HG02970 (cell line): Measurements from ENCODE around the gene IL26.
"Not testable (repeated sequence)": the region's sequence is repeated elsewhere in the genome, so short reads cannot be mapped to it uniquely, and the experiment has no call there.

ENCODE experiments used
- ATAC-seq: cut with Tn5 transposase; IDR thresholded peaks from one replicate; pipeline ENCODE4 v1.9.1; 2021; ENCODE audit warnings: mild to moderate bottlenecking, moderate library complexity, moderate number of reproducible peaks; ENCODE audit not compliant: unreplicated experiment, low FRiP score

Gene IL26

DNA sequence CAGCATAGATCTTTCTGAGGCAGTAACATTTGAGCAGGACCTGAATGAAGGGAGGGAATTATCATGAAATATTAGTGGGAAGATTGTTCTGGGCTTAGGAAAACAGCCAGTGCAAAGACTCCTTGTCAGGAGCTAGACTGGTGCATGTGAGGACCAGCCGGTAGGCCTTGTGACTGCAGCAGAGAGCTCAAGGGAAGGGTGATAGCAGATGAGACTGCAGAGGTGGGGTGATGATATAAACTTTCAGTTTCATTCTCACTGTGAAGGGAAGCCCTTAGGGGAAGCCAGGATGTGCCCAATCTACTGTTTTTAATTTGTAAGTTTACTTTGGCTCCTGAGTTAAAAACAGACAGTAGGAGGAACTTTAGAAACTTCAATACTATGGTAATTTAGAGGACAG is 15.4 kb upstream of the IL26 start:
- peak; percentile 92 for ATAC-seq

DNA sequence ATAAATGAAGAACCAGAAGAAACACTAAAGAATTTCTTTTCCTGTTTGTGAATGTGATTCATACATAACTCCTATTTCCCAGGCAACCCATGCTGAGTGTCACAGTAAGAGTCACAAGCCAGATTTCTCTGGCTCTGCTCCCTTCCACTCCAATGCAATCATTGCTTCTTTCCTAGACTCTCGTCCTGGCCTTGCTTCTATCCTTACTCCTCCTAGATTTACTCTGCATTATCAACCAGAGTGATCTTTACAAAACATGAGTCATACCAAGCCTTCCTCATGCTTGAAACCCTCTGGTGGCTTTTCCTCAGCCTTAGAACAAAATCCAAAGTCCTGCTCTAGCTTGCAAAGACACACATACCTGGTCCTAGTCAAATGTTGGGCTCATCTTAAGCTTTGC is 14.5 kb upstream of the IL26 start:
- ATAC-seq: no peak

DNA sequence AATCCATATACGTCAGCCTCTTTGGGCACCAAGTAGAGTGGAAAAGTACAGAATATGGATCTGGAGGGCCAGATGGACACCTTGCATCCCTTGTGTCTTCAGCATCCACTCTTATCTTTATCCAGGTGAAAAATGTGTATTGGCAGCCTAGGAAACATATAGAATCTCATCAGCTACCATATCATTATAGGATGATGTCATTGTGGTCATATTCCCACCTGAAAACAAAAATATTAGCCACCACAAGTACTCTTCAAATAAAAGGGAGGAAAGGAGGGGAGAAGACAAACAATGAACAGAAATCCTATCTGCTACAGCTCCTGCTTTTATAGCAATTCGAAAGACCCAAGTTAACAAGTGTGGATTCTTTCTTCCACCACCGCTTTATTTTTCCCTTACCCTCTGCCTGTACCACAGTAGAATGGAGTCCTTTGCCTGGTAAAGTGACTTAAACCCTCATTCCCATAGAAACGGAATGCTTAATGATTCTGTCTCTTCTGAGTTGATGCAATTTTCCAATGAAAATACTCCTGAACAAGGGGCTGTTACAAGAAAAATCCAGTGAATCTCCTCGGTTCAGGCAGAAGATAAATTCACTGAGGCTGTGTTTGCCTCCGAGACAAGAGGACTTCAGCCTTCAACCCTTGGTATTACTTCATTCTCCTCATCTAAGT is 13.8 kb upstream of the IL26 start:
- ATAC-seq: no peak

DNA sequence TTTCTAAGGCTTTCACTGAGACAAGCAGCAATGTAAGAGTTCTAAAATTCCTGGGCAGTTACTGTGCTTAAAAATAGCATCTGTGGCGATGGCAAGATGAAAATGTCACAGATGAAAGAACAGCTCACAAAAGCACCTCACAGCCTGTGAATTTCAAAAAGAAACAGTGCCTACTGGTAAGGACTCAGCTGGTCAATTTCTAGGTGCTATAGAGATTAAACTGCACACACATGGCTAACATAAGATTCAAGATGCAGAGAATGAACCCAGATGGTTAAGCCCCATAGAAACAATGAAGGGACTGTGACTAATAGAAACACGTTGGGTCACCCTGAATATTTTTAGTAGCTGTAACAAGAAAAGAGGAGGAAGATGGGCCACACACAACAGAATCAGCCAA is 12.0 kb upstream of the IL26 start:
- no peak for ATAC-seq

DNA sequence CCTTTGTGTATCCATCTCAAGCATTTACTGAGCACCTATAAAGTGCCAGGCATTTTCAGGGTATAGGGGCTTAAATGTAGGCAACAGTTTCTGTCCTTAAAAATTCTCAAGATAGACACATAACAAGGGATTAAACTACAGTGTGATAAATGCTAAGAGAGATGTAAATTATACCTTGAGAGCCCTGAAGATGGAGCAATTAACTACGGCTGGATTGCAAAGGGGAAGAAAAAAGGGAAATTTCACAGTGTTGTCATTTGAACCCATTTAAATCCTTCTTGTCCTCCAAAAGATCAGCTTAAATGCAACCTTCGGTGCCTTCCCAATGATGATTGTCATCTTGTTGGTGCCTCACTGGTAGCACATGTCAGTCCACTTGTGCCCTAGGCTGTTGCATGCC is 11.5 kb upstream of the IL26 start:
- no peak for ATAC-seq

DNA sequence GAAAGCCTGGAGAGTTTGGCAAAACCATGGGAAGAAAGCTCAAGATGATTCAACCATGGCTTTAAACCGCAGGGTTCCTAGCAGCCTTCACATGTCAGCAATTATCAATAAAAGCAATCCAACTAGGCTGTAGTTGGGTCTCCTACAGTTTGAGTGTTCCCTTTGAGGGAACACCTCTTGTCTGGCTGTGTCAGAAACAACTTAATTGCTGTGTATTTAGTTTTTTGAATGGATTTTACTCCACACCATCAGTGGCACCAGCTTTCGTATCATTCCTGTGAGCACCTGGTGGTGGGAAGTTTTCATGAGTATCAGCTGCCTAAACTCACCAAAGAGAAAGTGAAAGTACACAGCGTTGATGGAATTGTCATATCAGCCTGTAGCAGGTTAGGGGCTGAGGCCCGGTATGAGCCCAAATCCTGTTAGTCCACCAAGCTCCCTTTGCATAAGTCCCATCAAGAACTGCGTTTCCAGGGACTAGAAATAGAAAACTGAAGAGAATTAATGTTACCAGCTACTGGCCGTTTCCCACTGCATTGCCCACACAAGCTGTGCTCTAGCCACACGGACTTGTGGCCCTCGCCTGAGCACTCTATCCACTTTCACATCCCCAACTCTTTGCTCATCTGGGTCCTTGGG is 10.9 kb upstream of the IL26 start:
- no peak for ATAC-seq

DNA sequence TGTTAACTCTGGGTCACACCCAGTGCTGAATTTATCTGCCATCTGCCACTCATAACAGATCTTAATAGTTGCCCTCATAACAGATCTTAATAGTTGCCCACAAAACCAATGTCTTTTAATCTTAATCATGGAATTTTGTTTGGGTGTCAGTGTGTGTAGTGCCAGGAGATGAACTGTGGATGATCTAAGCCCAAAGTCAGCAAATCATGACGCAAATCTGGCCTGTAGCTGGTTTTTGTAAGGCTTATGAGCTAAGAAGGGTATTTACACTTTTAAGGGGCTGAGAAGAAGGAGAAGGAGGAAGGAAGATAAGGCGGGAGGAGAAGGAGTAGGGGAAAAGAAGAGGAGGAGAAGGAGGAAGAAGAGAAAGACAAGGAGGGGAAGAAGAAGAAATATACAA is 10.0 kb upstream of the IL26 start:
- no peak for ATAC-seq

DNA sequence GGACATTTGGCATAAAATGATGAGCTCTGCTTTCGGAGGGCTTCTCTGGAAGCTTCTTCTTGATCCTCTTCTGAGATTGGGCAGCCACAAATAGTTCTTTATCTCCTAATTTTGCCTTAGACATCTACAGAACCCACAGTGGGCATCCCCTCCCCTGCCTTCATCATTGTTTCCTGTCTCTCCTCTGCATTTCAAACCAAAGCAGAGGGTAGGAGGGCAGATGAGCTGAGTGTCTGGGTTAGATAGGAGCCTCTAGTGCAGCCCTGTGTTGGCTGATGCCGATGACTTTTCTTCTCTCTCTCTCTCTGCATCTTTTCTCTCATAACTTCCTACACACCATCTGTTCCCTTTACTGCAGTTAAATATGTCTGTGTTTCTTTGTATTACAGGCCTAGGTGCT is 8.5 kb upstream of the IL26 start:
- ATAC-seq: no peak

DNA sequence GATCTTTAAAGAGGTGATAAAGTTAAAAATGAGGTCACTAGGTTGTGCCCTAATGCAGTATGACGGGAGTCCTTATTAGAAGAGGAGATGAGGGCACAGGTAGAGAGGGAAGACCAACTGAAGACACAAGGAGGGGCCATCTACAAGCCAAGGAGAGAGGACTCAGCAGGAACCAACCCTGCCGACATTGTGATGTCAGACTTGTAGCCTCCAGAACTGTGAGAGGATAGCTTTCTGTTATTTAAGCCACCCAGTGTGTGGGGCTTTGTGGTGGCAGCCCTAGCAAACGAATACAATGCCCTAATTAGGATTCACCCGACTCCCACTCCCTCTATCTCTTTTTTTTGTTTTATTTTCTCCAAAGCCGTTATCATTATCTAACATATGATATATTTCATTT is 7.9 kb upstream of the IL26 start:
- no peak for ATAC-seq

DNA sequence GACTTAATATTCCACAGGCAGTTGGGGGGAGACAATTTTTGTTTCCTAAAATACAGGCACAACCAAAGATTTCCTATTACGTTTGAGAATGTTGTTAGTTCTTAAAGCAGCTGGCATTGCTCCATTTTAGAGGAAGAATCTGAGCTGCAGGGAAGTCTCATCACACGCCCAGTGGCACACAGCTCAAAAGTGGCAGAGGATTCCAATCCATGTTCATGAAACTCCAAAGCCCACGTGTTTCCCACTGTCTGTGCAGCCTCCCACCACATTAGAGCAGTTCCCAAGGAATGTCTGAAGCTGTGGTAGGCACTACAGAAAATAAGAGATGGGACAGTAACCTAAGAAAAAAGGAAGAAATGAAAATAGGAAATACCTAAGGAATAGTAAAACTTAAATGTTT is 6.1 kb upstream of the IL26 start:
- ATAC-seq: no peak

DNA sequence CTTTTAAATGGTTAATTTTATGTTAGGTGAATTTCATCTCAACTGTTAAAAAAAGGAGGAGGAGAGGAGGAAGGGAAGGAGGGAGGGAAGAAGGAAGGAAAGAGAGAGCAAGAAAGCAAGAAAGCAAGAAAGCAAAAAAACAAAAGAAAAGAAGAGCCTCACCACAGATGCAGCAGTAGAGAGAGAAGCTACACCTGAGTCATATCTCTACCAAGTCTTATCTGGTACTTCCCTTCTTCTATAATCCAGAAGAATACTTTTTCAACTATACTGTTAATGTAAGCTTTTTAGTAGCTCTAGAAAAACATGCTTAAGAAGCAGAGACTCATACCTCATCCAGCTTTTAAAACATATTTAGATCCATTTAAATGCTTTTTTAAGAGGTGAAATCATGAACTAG is 5.6 kb upstream of the IL26 start:
- no peak for ATAC-seq

DNA sequence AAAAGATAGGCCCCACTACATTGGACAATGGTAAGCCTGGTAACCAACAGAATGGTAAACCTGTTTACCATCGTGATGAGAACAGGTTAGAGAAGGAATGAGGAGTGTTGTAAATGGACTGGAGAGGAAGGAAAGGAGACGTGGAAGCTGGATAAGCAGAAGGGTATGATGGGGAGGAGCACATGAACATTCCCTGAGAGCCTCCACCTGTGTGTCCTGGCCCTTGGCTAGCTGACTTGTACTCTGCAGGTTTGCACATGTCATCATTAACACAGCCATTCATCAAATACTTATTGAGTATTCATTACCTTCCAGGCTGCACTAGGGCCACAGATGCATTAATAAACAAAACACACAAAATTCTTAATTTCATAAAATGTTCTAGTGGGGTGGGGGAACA is 4.3 kb upstream of the IL26 start:
- ATAC-seq: no peak

DNA sequence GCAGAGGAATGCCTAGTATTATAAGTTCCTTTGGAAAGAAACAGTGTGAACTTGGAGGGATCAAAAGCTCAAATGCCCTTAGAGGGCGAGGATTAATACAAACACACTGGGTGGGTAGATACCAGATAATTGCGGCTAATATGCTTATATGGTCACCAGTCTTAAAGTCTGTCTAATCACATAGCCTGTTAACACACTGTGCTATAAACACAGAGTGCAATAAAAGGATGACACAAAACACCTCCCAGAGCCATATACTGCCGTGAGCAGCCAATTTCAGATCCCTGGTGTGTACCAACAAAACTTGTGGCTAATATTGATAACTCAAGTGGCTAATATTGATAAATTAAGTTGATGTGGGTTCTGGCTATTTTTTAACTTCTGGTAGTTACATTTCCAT is 1.7 kb upstream of the IL26 start:
- no peak for ATAC-seq

DNA sequence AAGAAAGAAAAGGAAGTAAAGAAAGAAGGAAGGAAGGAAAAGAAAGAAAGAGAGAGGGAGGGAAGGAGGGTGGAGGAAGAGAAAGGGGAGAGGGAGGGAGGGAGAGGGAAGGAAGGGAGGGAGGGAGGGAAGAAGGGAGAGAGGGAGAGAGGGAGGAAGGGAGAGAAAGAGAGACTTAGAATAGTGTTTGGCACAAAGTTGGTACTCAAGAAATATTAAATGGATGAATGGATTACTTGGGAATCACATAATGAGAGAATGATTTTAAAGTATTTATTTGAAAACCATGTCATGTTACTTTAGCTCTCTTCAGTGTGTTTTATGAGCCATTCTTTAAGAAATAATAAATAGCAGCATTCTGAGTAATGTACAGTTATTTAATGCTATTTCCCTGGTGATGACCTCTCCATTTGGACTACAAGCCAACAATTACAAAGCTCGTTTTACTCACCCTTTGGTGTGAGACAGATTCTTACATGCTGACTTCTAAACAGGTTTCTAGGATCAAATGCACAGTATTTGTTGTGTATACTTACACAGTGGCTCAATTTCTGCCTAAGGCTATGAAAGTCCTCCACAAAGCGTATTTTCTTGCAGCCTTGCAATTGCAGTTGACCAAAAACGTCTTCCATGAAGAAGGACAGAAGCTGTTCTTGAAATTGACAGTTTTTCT is 861 bp downstream of the IL26 start:
- ATAC-seq: no peak

DNA sequence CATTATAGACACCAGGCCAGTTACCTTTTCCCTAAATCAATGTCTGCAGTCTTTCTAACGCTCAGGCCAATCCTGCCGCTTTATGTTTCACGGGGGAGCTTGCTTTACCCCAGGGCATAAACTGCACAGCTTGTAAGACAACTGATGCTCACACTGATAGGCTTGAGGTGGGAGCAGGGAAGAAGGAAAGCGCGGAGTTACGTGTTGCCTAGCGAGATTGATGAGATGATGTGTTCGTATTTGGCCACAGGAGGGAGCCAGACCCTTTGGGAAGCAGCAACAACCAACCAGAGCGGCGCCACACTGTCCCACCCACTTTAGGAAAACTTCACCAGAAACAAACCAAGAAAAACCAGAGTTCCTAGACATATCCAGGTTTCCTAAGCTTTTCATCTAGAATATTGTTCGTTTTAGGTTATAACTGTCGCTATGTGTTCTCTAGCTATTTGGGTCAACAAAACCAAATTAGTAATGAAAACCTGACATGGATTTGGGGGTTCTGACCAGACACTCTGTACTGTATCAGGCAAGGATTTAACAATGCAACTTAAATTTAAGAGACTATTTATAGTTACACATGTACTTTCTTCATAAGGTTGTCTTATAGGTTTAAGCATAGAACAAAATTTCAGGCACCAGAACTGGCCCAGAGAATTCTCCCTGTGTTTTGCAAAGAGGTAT is 2.4 kb downstream of the IL26 start:
- ATAC-seq: peak; percentile 76

DNA sequence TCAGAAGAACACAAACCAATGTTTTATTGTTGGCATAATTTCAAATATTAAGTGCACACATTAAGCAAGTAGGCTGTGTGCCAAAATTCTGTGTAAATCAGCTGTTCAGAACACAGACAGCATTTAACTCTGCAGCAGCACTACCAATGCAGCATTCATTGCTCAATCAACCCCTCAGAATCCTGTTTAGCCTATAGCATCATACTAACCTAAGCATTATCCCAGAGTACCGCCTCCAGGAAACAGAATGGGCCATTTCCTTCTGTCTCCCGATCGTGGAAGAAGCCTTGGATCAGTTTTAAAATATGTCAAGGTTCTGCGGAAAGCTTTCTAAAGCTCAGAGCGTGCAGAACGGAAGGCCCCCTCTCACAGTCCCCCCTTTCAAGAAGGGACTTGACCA is 3.3 kb downstream of the IL26 start:
- ATAC-seq: no peak

DNA sequence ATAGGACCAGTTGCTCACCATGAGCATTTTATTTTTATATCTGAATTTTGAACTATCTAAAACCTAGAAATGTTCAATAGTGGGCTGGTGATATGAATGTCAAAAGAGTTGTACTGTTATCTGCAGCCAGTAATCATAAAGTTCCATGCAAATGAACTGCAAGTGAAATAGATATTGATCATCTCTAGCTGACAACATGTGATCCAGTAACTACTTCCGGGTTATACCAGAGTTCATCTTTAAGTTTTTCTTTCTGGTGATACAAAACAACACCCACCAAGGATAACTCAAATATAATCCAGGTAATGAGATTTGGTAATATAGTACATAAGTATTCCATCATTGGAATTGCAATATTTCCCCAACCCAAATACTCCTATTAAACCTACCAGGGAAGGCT is 4.1 kb downstream of the IL26 start:
- ATAC-seq: no peak

DNA sequence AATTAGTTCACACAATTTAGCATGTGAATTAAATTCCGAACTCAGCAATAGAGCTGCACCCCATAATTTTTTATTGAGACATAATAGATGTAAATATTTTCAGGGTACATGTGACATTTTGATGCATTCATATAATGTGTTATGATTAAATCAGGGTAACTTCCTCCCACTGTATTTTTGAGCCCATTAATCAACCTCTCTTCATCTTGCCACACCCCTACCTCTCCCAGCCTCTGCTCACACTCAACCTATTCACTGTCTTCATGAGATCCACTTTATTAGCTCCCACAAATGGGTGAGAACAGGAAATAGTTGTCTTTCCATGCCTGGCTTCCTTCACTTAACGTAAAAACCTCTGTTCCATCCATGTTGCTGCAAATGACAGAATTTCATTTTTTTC is 14.7 kb downstream of the IL26 start:
- ATAC-seq: no peak

DNA sequence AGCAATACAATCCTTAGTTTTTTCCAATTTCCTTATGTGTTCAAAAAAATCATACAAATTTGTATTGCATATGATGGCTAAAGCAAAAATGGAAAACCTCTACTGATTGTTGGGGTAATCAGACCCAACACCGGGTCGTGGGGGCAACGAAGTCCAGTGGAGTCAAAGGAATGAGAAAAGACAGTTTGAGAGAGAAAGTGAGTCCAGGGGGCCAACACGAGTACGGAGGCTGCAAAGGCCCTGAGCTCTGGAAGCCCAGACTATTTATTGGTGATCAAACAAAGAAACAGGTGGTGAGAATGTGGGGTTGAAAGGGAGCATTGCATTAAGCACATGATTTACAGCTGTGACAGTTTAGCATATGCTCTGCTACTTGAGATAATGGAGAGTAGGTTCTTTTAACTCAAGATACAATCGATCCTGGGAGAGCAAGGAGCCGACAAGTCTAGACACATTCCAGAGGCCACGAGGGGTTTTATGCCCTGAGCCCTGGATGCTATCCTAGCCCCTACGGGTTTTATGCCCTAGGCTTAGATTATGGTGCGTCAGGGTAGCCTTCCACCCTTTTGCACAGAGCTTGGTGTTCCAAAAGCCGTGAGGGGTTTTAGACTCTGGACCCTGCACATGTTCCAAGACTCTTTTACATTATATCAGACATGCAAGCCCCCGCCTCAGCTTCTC is 16.4 kb downstream of the IL26 start:
- not testable (repeated sequence) for ATAC-seq

DNA sequence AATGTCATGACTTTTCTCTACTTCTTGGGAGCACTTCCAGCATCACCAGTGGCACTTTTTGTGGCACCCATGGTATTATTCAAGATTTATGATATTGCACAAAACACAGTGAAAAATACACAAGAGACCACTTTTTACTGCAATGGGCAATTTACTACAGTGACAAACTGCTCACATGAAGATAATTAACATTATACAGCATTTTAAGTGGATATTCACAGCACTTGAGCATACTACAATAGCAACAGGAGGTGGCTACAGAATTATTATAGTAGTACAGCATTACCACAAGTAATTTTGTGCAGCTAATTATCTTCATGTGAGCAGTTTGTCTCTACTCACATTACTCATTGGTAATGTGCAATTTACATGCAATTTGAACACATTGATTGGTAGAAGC is 18.3 kb downstream of the IL26 start:
- no peak for ATAC-seq

DNA sequence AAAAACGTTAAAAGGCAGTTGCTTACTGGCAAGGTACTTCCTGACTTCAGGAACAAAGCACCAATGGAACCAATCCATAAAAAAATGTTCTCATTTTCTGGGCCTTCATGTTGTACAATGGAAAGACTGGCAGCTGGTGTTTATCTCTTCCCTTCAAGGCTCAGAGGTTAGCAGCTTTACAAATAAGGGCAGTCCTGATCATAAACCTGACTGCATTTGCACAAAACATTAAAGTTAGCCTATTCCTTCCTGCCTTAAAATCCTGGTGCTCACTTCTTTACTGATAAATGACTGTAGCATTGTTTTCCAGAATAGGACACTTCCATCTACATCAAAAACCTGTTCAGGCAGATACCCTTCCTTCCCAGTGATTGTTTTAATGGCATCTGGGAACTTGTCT is 19.2 kb downstream of the IL26 start:
- no peak for ATAC-seq
